AG09319 (cell line): ENCODE measurements around the gene CBLB.

Experiments used
- DNase-seq: peaks from one replicate; pipeline ENCODE4 v3.0.0-alpha.2; 2010; ENCODE audit warnings: low read depth; ENCODE audit errors: extremely low read depth
- TF ChIP-seq, protein P1 (sequence below): IDR thresholded peaks from 2 replicates; pipeline ENCODE4 v1.5.1; 2011; ENCODE audit warnings: low read depth, mild to moderate bottlenecking, inconsistent platforms, low read length, moderate library complexity

CBLB gene

GRCh38 chr3:105829871-105830622 is 38.8 kb downstream of the CBLB start:
- TF ChIP-seq, protein P1, sequence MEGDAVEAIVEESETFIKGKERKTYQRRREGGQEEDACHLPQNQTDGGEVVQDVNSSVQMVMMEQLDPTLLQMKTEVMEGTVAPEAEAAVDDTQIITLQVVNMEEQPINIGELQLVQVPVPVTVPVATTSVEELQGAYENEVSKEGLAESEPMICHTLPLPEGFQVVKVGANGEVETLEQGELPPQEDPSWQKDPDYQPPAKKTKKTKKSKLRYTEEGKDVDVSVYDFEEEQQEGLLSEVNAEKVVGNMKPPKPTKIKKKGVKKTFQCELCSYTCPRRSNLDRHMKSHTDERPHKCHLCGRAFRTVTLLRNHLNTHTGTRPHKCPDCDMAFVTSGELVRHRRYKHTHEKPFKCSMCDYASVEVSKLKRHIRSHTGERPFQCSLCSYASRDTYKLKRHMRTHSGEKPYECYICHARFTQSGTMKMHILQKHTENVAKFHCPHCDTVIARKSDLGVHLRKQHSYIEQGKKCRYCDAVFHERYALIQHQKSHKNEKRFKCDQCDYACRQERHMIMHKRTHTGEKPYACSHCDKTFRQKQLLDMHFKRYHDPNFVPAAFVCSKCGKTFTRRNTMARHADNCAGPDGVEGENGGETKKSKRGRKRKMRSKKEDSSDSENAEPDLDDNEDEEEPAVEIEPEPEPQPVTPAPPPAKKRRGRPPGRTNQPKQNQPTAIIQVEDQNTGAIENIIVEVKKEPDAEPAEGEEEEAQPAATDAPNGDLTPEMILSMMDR, result no peak
- DNase-seq, result no peak

DNA sequence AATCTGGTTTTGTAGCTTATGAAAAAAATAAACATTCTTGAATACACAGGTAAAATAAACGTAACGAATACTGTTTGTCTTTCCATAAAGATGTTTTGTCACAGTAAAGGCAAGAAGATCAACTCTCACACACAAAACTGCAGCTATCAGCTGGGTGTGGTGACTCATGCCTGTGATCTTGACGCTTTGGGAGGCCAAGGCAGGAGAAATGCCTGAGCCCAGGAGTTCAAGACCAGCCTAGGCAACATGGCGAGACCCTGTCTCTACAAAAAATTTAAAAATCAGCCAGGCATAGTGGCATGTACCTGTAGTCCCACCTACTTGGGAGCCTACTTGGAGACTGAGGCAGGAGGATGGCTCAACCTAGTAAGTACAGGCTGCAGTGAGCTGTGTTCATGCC is 39.6 kb downstream of the CBLB start:
- TF ChIP-seq, protein P1, result no peak
- no peak for DNase-seq

DNA sequence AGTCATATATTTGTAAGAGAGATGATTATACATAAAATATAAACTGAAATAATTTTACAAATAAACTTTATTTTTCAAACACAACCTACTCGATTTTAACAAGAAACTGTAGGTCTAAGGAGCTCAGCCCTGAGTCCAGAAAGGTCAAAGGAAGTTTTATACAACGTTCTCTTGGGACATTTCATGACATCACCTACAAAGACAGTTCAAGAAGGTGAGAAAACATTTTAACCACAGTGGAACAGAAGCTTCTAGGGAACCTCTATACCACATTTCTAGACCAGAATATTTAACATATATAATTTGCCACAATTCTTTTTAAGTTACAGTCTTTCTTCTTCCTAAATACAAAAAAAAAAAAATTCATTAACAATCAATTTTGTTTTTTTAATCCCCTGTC is 40.1 kb downstream of the CBLB start:
- DNase-seq, result no peak
- TF ChIP-seq, protein P1, result no peak

DNA sequence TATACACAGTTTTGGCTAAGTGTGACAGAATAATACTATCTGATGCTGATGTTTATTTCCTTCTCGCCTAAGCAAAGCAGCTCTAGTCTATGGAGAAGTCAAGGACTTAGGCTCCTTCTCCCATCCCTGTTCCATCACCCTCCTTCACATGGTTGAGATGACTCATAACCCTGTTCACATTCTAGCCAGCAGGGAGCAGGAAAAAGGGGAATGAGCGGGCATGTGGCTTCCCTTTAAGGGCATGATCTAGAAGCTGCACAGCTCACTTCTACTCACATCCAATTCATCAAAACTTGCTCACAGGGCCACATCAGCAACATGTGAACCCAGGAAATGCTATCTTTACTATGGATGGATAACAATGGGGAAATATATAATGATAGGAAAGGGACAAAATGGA is 40.9 kb downstream of the CBLB start:
- TF ChIP-seq, protein P1, result peak; percentile 25
- DNase-seq, result peak; percentile 12

DNA sequence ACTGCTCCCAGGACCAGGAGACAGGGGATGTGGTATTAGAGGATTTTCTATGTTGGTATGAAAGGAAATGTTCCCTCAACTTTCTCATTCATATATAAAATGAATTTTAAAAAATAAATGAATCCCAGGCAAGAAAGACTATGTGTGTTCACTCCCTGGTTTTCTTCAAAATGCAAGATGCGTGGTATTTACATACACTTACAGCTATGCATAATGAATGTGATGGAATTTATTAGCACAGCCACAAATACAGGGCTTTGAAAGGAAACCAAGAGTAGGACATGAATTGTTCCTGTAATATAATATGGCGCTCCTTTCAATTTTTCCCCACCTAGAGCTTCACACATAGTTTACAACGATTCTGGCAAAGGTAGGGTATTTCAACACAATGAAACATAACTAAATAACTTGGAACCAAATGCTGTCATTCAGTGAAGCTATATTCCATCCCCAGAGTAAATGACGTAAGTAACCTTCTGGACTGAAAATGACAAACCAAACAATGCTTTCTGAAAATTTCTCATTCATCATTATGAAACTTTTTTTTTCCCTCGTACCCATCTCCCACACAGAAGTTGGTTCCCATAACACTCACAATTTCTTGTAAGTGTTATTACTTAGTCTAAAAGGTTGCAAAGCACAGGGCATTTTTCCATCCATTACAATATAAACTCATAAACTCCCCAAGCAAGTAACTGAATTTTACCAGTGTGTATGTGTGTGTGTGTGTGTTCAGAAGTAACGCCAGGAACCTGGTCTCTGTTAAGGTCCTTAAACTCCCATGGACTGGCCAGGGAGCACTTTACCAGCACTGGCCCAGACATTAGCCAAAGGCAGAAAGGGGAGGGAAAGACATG is 41.8 kb downstream of the CBLB start:
- DNase-seq, result no peak
- TF ChIP-seq, protein P1, result no peak

- DNase-seq, result no peak
- TF ChIP-seq, protein P1, result no peak
Measured at GRCh38 chr3:105824129-105824528, 44.7 kb downstream of the CBLB start.

- DNase-seq, result peak; percentile 70
- TF ChIP-seq, protein P1, result no peak
Measured at GRCh38 chr3:105823149-105823867, 45.5 kb downstream of the CBLB start.
